Measurements from ENCODE around the gene PGAP1.

PGAP1 gene

GRCh38 chr2:196884368-196884767, 42.1 kb downstream of the PGAP1 start:
- no peak for DNase-seq (ENCODE audit: low read depth)

GRCh38 chr2:196876364-196876763, 50.1 kb downstream of the PGAP1 start:
- DNase-seq (ENCODE audit: low read depth) = no peak

GRCh38 chr2:196875414-196875813, 51.1 kb downstream of the PGAP1 start:
- no peak for DNase-seq (ENCODE audit: low read depth)

GRCh38 chr2:196873511-196873910, 53.0 kb downstream of the PGAP1 start:
- DNase-seq (ENCODE audit: low read depth) = no peak

GRCh38 chr2:196854629-196855028, 71.9 kb downstream of the PGAP1 start:
- no peak for DNase-seq (ENCODE audit: low read depth)

- DNase-seq (ENCODE audit: low read depth) = no peak
Measured at GRCh38 chr2:196853301-196854087, 73.0 kb downstream of the PGAP1 start.

- DNase-seq (ENCODE audit: low read depth) = no peak
Measured at GRCh38 chr2:196851088-196851487, 75.4 kb downstream of the PGAP1 start.

- no peak for DNase-seq (ENCODE audit: low read depth)
Measured at GRCh38 chr2:196849895-196850294, 76.6 kb downstream of the PGAP1 start.

GRCh38 chr2:196846295-196846694, 80.2 kb downstream of the PGAP1 start:
- DNase-seq (ENCODE audit: low read depth) = no peak

- DNase-seq (ENCODE audit: low read depth) = no peak
Measured at GRCh38 chr2:196845371-196845770, 81.1 kb downstream of the PGAP1 start.

GRCh38 chr2:196840171-196840570, 86.3 kb downstream of the PGAP1 start:
- no peak for DNase-seq (ENCODE audit: low read depth)

- no peak for DNase-seq (ENCODE audit: low read depth)
Measured at GRCh38 chr2:196839574-196839973, 86.9 kb downstream of the PGAP1 start.

- no peak for DNase-seq (ENCODE audit: low read depth)
Measured at GRCh38 chr2:196836440-196836839, 90.1 kb downstream of the PGAP1 start.

- DNase-seq (ENCODE audit: low read depth) = no peak
Measured at GRCh38 chr2:196830701-196831100, 95.8 kb downstream of the PGAP1 start.

- no peak for DNase-seq (ENCODE audit: low read depth)
Measured at GRCh38 chr2:196827356-196827755, 99.2 kb downstream of the PGAP1 start.

- no peak for DNase-seq (ENCODE audit: low read depth)
Measured at GRCh38 chr2:196823750-196824522, 102.6 kb downstream of the PGAP1 start.

- no peak for DNase-seq (ENCODE audit: low read depth)
Measured at GRCh38 chr2:196821195-196821594, 105.3 kb downstream of the PGAP1 start.

- DNase-seq (ENCODE audit: low read depth) = no peak
Measured at GRCh38 chr2:196809260-196809659, 117.2 kb downstream of the PGAP1 start, which contains the start of gene C2orf66. Gene C2orf66 (minus strand): TSS chr2:196809355. CDS start chr2:196809336, 19 bp downstream.

- DNase-seq (ENCODE audit: low read depth) = no peak
Measured at GRCh38 chr2:196808083-196808665, 118.3 kb downstream of the PGAP1 start.

- DNase-seq (ENCODE audit: low read depth) = no peak
Measured at GRCh38 chr2:196804381-196804780, 122.1 kb downstream of the PGAP1 start.

GRCh38 chr2:196802401-196802800, 124.1 kb downstream of the PGAP1 start:
- DNase-seq (ENCODE audit: low read depth) = no peak

GRCh38 chr2:196801674-196802261, 124.7 kb downstream of the PGAP1 start:
- no peak for DNase-seq (ENCODE audit: low read depth)

GRCh38 chr2:196798980-196799379, 127.5 kb downstream of the PGAP1 start:
- no peak for DNase-seq (ENCODE audit: low read depth)

Measured in stimulated activated CD8-positive, alpha-beta memory T cell treated with anti-CD3 and anti-CD28 coated beads, Interleukin-15, amount 100 ng/mL, for 1 hour (primary cell).